Measurements from ENCODE around the gene RBM44. TPM values are rescaled to one million over a fixed set of nuclear protein-coding genes. Genes with fewer than 3 reads are reported as not detected.
"Not testable (repeated sequence)": the region's sequence is repeated elsewhere in the genome, so short reads cannot be mapped to it uniquely, and the experiment has no call there.

RBM44 gene
- total RNA-seq (1.5 TPM), polyA plus RNA-seq (ENCODE audit: insufficient read depth in 1 of 8, insufficient read length in 8 of 8, low replicate concordance in 1 of 8) (1 to 10 TPM in 1 of 8 donors, under 1 TPM in 7; 0.29 to 1.0 (median 0.53) TPM)
- long read RNA-seq, donor 1, result 0 reads
- long read RNA-seq, donor 2, result 0 reads
- long read RNA-seq, donor 3, result 0 reads
- long read RNA-seq, donor 4, result 0 reads
- long read RNA-seq, donor 5, result 0 reads
- long read RNA-seq, donor 6, result 0 reads
- long read RNA-seq, donor 7, result 0 reads
- long read RNA-seq, donor 8, result 0 reads
- long read RNA-seq, donor 9, result 0 reads
- long read RNA-seq, donor 10, result 0 reads
- long read RNA-seq, donor 11, result 0 reads

- Histone ChIP-seq H3K36me3 (ENCODE audit: control insufficient read depth, insufficient read depth, low read length) (no peaks in the 10 kb centered on the region), H3K27me3 (ENCODE audit: control insufficient read depth, insufficient read depth, low read length) (no peaks in the 10 kb centered on the region), H3K4me3 (ENCODE audit: low read length) (no peak within 1 kb of the TSS), H3K4me1 (ENCODE audit: control insufficient read depth, insufficient read depth, low read length) (no peaks in the 10 kb centered on the region), H3K27ac (ENCODE audit: low read length) (no peak within 1 kb of the TSS), H3K9me3 (replicated peaks; ENCODE audit: control insufficient read depth, low read depth, low read length) (peaks cover 7% of the 10 kb centered on the region)
- 72% methylated on average over 84 of the region's 84 CpGs for WGBS (ENCODE audit: insufficient coverage)
- DNase-seq, result no peak
Measured at GRCh38 chr2:237798236-237799059, at the start of gene RBM44. RBM44 (plus strand) TSS chr2:237798779; CDS start chr2:237813610, 14,831 bp downstream.

DNA sequence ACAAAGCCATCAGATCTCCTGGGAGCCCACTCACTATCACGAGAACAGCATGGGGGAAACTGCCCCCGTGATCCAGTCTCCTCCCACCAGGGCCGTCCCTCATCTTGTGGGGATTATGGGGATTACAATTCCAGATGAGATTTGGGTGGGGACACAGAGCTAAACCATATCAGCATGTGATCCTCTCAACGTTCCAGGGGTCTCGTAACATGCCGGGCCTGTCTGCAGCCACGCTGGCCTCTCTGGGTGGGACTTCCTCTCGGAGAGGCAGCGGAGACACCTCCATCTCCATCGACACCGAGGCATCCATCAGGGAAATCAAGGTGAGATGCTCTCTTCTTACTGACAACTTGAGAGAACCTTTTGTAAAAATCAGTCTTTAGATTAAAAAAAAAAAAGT, 49.6 kb upstream of the RBM44 start:
- H3K4me1 ChIP-seq (ENCODE audit: control insufficient read depth, insufficient read depth, low read length), result peaks cover 3% of the 10 kb centered on the region
- H3K27ac ChIP-seq (ENCODE audit: low read length), result no peak overlapping the region
- H3K4me3 ChIP-seq (ENCODE audit: low read length), result no peak overlapping the region
- H3K9me3 ChIP-seq (replicated peaks; ENCODE audit: control insufficient read depth, low read depth, low read length), result no peaks in the 10 kb centered on the region
- WGBS (ENCODE audit: insufficient coverage), result 77% methylated on average over 3 of the region's 11 CpGs
- peaks cover 61% of the 10 kb centered on the region for H3K36me3 ChIP-seq (ENCODE audit: control insufficient read depth, insufficient read depth, low read length)
- H3K27me3 ChIP-seq (ENCODE audit: control insufficient read depth, insufficient read depth, low read length), result no peaks in the 10 kb centered on the region
- no peak for DNase-seq

DNA sequence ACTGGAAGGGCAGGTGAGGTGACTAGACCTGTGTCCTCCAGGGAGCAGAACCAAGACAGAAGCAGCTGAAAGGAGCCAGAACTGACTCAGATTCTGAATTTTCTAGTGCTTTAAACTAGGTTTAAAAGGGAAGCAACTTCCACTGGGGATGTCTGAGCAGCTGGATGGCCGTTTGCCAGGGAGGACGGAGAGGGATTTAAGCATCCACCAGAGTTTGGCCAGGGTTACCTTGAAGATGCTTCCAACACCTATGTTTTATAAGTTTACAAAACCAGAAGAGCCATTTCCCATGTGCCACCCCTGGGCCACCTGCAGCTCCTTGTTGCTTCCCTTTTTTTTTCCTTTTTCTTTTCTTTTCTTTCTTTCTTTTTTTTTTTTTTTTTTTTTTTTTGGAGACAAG, 48.6 kb upstream of the RBM44 start:
- no peaks in the 10 kb centered on the region for H3K9me3 ChIP-seq (replicated peaks; ENCODE audit: control insufficient read depth, low read depth, low read length)
- 60% methylated on average over 1 of the region's 2 CpGs for WGBS (ENCODE audit: insufficient coverage)
- no peak overlapping the region for H3K4me3 ChIP-seq (ENCODE audit: low read length)
- no peaks in the 10 kb centered on the region for H3K4me1 ChIP-seq (ENCODE audit: control insufficient read depth, insufficient read depth, low read length)
- peaks cover 67% of the 10 kb centered on the region for H3K36me3 ChIP-seq (ENCODE audit: control insufficient read depth, insufficient read depth, low read length)
- H3K27me3 ChIP-seq (ENCODE audit: control insufficient read depth, insufficient read depth, low read length), result no peaks in the 10 kb centered on the region
- DNase-seq, result peak; percentile 49
- H3K27ac ChIP-seq (ENCODE audit: low read length), result no peak overlapping the region

DNA sequence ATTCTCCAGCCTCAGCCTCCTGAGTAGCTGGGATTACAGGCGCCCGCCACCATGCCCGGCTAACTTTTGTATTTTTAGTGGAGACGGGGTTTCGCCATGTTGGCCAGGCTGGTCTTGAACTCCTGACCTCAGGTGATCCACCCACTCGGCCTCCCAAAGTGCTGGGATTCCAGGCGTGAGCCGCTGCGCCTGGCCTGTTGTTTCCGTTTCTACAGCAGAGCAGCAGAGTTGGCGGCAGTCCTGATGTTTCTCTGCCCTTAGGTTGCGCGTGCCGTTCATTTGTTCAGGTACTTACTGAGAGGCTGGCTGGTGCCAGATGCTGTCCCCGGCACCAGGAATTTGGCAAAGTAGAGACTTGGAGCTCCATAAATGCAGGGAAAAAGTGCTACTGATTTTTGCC, 48.1 kb upstream of the RBM44 start:
- H3K4me3 ChIP-seq (ENCODE audit: low read length); H3K27me3 ChIP-seq (ENCODE audit: control insufficient read depth, insufficient read depth, low read length); DNase-seq; H3K27ac ChIP-seq (ENCODE audit: low read length); H3K4me1 ChIP-seq (ENCODE audit: control insufficient read depth, insufficient read depth, low read length); H3K9me3 ChIP-seq (replicated peaks; ENCODE audit: control insufficient read depth, low read depth, low read length): not testable (repeated sequence)
- peaks cover 72% of the 10 kb centered on the region for H3K36me3 ChIP-seq (ENCODE audit: control insufficient read depth, insufficient read depth, low read length)
- WGBS (ENCODE audit: insufficient coverage), result 97% methylated on average over 14 of the region's 15 CpGs

DNA sequence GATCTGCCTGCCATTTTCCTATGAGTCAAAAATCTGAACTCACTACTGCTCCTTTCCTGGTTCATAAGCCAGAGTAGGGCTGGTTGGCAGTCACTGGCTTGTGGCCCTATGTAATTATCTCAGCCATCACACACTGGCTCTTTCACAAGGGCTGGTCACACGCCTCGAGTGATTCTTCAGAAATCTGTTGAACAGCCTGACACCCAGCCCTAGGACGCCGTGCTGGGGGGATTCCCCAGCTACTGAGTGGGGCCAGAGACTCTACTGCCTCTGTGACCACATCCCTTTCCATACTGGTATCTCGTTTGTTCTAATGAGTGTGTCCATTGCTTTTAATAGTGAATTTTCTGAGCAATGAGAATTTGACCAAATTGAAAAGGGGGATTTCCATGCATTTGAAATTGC, 45.8 kb upstream of the RBM44 start:
- H3K36me3 ChIP-seq (ENCODE audit: control insufficient read depth, insufficient read depth, low read length), result peaks cover 81% of the 10 kb centered on the region
- no peaks in the 10 kb centered on the region for H3K4me1 ChIP-seq (ENCODE audit: control insufficient read depth, insufficient read depth, low read length)
- H3K27me3 ChIP-seq (ENCODE audit: control insufficient read depth, insufficient read depth, low read length), result no peaks in the 10 kb centered on the region
- no peaks in the 10 kb centered on the region for H3K9me3 ChIP-seq (replicated peaks; ENCODE audit: control insufficient read depth, low read depth, low read length)
- no peak overlapping the region for H3K4me3 ChIP-seq (ENCODE audit: low read length)
- DNase-seq, result no peak
- 86% methylated on average over 4 of the region's 5 CpGs for WGBS (ENCODE audit: insufficient coverage)
- no peak overlapping the region for H3K27ac ChIP-seq (ENCODE audit: low read length)

DNA sequence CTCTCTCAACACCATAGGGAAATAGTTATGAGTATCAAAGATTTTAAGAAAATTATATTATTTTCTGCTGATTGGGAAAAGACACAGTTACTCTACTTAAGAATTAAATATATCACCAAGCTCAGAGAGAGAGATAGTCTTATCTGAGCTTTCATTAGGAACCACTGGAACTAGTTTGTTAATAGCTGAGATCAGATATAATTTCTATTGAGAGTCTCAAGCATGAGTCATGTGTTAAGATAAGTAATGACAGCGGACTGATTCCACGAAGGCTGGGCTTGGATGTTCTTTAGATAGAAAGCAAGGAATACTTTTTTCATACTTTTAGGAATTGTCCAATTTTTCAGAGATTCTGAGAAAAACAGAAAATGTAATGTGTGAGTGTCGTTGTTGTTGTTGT, 44.4 kb upstream of the RBM44 start:
- WGBS (ENCODE audit: insufficient coverage), result no CpG with 5 or more reads among the region's 3 CpGs
- Histone ChIP-seq H3K4me1 (ENCODE audit: control insufficient read depth, insufficient read depth, low read length) (no peaks in the 10 kb centered on the region), H3K27me3 (ENCODE audit: control insufficient read depth, insufficient read depth, low read length) (no peaks in the 10 kb centered on the region), H3K9me3 (replicated peaks; ENCODE audit: control insufficient read depth, low read depth, low read length) (no peaks in the 10 kb centered on the region), H3K4me3 (ENCODE audit: low read length) (no peak overlapping the region), H3K36me3 (ENCODE audit: control insufficient read depth, insufficient read depth, low read length) (peaks cover 77% of the 10 kb centered on the region), H3K27ac (ENCODE audit: low read length) (no peak overlapping the region)
- DNase-seq, result no peak

GRCh38 chr2:237754626-237755248, 43.8 kb upstream of the RBM44 start:
- H3K27ac ChIP-seq (ENCODE audit: low read length), result no peak overlapping the region
- no peaks in the 10 kb centered on the region for H3K27me3 ChIP-seq (ENCODE audit: control insufficient read depth, insufficient read depth, low read length)
- H3K4me3 ChIP-seq (ENCODE audit: low read length), result no peak overlapping the region
- 85% methylated on average over 11 of the region's 12 CpGs for WGBS (ENCODE audit: insufficient coverage)
- no peaks in the 10 kb centered on the region for H3K9me3 ChIP-seq (replicated peaks; ENCODE audit: control insufficient read depth, low read depth, low read length)
- no peak for DNase-seq
- H3K4me1 ChIP-seq (ENCODE audit: control insufficient read depth, insufficient read depth, low read length), result no peaks in the 10 kb centered on the region
- peaks cover 77% of the 10 kb centered on the region for H3K36me3 ChIP-seq (ENCODE audit: control insufficient read depth, insufficient read depth, low read length)

DNA sequence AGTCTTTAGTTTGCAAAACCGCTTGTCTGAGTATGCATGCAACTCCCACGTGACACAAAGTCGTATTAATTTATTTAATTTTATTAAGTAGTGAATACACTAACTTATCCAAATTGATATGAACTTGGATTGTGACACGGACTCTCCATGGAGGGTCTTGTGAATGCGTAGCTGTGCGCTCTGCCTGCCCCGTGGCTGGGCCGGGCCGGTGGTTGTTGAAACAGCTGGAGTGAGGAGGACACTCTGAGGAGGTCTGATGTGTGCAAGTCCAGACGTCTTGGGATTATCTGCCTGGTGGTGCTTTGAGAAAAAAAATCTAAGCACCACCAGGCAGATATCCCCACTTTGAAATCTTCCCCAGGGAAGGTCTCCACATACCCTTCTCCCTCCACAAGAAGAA, 41.0 kb upstream of the RBM44 start:
- Histone ChIP-seq H3K27me3 (ENCODE audit: control insufficient read depth, insufficient read depth, low read length) (no peaks in the 10 kb centered on the region), H3K9me3 (replicated peaks; ENCODE audit: control insufficient read depth, low read depth, low read length) (no peaks in the 10 kb centered on the region), H3K4me1 (ENCODE audit: control insufficient read depth, insufficient read depth, low read length) (no peaks in the 10 kb centered on the region), H3K4me3 (ENCODE audit: low read length) (no peak overlapping the region), H3K36me3 (ENCODE audit: control insufficient read depth, insufficient read depth, low read length) (peaks cover 77% of the 10 kb centered on the region), H3K27ac (ENCODE audit: low read length) (no peak overlapping the region)
- no CpG with 5 or more reads among the region's 10 CpGs for WGBS (ENCODE audit: insufficient coverage)
- DNase-seq, result no peak

DNA sequence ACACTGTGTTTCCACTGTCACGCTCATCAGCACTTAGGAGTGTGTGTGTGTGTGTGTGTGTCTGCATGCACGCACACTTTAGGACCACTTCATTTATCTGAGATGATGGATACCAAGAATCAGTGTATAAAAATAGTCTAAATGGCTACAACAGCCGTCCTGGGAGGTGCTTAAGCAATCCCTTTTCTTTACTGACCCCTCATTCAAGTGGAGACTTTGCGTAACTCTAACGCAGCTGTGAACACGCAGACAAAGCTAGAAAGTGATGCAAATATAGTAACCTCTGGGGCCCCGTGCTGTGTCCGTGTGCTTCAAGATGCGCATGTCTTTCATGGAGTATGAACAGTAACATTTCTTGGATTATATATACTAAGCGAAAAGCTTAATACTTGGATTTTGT, 40.4 kb upstream of the RBM44 start:
- WGBS (ENCODE audit: insufficient coverage), result 100% methylated on average over 2 of the region's 10 CpGs
- Histone ChIP-seq H3K27me3 (ENCODE audit: control insufficient read depth, insufficient read depth, low read length) (no peaks in the 10 kb centered on the region), H3K4me1 (ENCODE audit: control insufficient read depth, insufficient read depth, low read length) (no peaks in the 10 kb centered on the region), H3K27ac (ENCODE audit: low read length) (no peak overlapping the region), H3K36me3 (ENCODE audit: control insufficient read depth, insufficient read depth, low read length) (peaks cover 71% of the 10 kb centered on the region), H3K4me3 (ENCODE audit: low read length) (no peak overlapping the region), H3K9me3 (replicated peaks; ENCODE audit: control insufficient read depth, low read depth, low read length) (no peaks in the 10 kb centered on the region)
- no peak for DNase-seq

GRCh38 chr2:237759176-237759575, 39.4 kb upstream of the RBM44 start:
- DNase-seq, result no peak

More at GRCh38 chr2:237759176-237759575, 39.4 kb upstream of the RBM44 start:
- no peaks in the 10 kb centered on the region for H3K4me1 ChIP-seq (ENCODE audit: control insufficient read depth, insufficient read depth, low read length)
- 83% methylated on average over 8 of the region's 10 CpGs for WGBS (ENCODE audit: insufficient coverage)
- H3K4me3 ChIP-seq (ENCODE audit: low read length), result no peak overlapping the region
- H3K27ac ChIP-seq (ENCODE audit: low read length), result no peak overlapping the region
- no peaks in the 10 kb centered on the region for H3K9me3 ChIP-seq (replicated peaks; ENCODE audit: control insufficient read depth, low read depth, low read length)
- no peaks in the 10 kb centered on the region for H3K27me3 ChIP-seq (ENCODE audit: control insufficient read depth, insufficient read depth, low read length)
- peaks cover 73% of the 10 kb centered on the region for H3K36me3 ChIP-seq (ENCODE audit: control insufficient read depth, insufficient read depth, low read length)
